KMS-11 (cell line): ENCODE results near the gene ERMP1.

Source experiments
- H2AFZ ChIP-seq: fragments of 200-600 bp; sonication (generic); 2 replicates; pipeline ENCODE4 v1.6.1; 2016; ENCODE audit warnings: antibody characterized with exemption, mixed run types, low read depth
- H3K27ac ChIP-seq: fragments of 200-600 bp; sonication (generic); 2 replicates; pipeline ENCODE4 v1.6.1; 2016; ENCODE audit warnings: mild to moderate bottlenecking, mixed run types
- H3K27me3 ChIP-seq: fragments of 200-600 bp; sonication (generic); 2 replicates; pipeline ENCODE4 v1.6.1; 2017; ENCODE audit warnings: mild to moderate bottlenecking, low read depth, mixed run types, moderate library complexity; ENCODE audit not compliant: insufficient read depth
- H3K36me3 ChIP-seq: fragments of 200-600 bp; sonication (generic); 2 replicates; pipeline ENCODE4 v1.6.1; 2017; ENCODE audit warnings: mild to moderate bottlenecking, mixed run types; ENCODE audit not compliant: insufficient read depth
- H3K4me1 ChIP-seq: fragments of 200-600 bp; sonication (generic); 2 replicates; pipeline ENCODE4 v1.6.1; 2016; ENCODE audit warnings: mild to moderate bottlenecking, low read depth, mixed run types; ENCODE audit not compliant: poor library complexity, severe bottlenecking
- H3K4me2 ChIP-seq: fragments of 200-600 bp; sonication (generic); 2 replicates; pipeline ENCODE4 v1.7.0; 2016; ENCODE audit warnings: mild to moderate bottlenecking, mixed run types
- H3K4me3 ChIP-seq: fragments of 200-600 bp; sonication (generic); IDR thresholded peaks from 2 replicates; pipeline ENCODE4 v1.6.1; 2017; ENCODE audit warnings: low read depth, low read length, mixed read lengths; ENCODE audit not compliant: insufficient read depth
- H3K79me2 ChIP-seq: fragments of 200-600 bp; sonication (generic); 2 replicates; pipeline ENCODE4 v1.6.1; 2016; ENCODE audit warnings: low read depth, mixed run types; ENCODE audit not compliant: insufficient read depth
- H3K9ac ChIP-seq: fragments of 200-600 bp; sonication (generic); 2 replicates; pipeline ENCODE4 v1.6.1; 2016; ENCODE audit warnings: mild to moderate bottlenecking, mixed run types
- H4K20me1 ChIP-seq: fragments of 200-600 bp; sonication (generic); 2 replicates; pipeline ENCODE4 v1.6.1; 2016; ENCODE audit warnings: mild to moderate bottlenecking, mixed run types; ENCODE audit not compliant: insufficient read depth
- TF ChIP-seq, protein P1 (sequence below): fragments of 200-600 bp; sonication (generic); conservative IDR thresholded peaks from 2 replicates; pipeline ENCODE4 v1.6.1; 2017; ENCODE audit warnings: low read depth, mild to moderate bottlenecking, antibody characterized with exemption, low read length, moderate library complexity, mixed read lengths

Gene ERMP1

DNA sequence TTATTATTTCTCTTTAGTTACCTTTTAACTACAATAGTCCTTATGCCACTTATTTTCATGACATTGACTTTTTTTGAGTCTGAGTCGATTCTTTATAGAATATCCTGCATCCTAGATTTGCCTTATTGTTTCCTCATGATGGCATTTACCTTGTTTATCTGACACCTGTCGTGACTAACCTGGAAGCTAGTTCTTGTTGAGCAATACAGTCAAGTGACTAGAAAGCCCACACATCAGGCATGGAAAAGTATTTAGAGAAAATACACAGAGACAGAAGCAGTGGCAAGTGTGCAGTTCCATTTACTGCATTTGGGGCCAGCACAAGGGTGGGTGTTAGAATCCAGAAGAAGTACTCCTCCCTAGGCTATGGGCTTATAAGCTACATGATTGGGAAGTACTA lies 97.8 kb downstream of the ERMP1 start:
- Histone ChIP-seq H2AFZ (no peak overlapping the region), H4K20me1 (no peaks in the 10 kb centered on the region), H3K36me3 (no peaks in the 10 kb centered on the region), H3K4me3 (no peak overlapping the region), H3K9ac (no peak overlapping the region), H3K27ac (no peak overlapping the region), H3K4me2 (no peak overlapping the region), H3K4me1 (no peaks in the 10 kb centered on the region), H3K27me3 (no peaks in the 10 kb centered on the region), H3K79me2 (no peaks in the 10 kb centered on the region)
- TF ChIP-seq, protein P1, sequence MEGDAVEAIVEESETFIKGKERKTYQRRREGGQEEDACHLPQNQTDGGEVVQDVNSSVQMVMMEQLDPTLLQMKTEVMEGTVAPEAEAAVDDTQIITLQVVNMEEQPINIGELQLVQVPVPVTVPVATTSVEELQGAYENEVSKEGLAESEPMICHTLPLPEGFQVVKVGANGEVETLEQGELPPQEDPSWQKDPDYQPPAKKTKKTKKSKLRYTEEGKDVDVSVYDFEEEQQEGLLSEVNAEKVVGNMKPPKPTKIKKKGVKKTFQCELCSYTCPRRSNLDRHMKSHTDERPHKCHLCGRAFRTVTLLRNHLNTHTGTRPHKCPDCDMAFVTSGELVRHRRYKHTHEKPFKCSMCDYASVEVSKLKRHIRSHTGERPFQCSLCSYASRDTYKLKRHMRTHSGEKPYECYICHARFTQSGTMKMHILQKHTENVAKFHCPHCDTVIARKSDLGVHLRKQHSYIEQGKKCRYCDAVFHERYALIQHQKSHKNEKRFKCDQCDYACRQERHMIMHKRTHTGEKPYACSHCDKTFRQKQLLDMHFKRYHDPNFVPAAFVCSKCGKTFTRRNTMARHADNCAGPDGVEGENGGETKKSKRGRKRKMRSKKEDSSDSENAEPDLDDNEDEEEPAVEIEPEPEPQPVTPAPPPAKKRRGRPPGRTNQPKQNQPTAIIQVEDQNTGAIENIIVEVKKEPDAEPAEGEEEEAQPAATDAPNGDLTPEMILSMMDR: no peak
